IMR-90 (cell line): Measurements from ENCODE around the gene GALNT17. TPM values are rescaled to one million over a fixed set of nuclear protein-coding genes. Genes with fewer than 3 reads are reported as not detected.

Source experiments
- ATAC-seq: fragments of 200-7000 bp; cut with Tn5 transposase; 2 replicates; pipeline ENCODE4 v1.9.1; 2020; ENCODE audit warnings: low read depth, mild to moderate bottlenecking, moderate library complexity
- BruUV-seq: library from RNA; stranded (reverse); fragments of 400-500 nt; replicated peaks from 2 replicates; lab custom pipeline; 2021; lab: Mats Ljungman, UMichigan
- CTCF ChIA-PET: fragments of 300-600 bp; formaldehyde crosslinking; extraction: SDS; loops from one replicate; lab custom pipeline; 2021; ENCODE audit warnings: antibody characterized with exemption; lab: Yijun Ruan, JAX
- POLR2A ChIA-PET: fragments of 300-600 bp; sonication (Branson Sonifier 250); formaldehyde crosslinking; loops from one replicate; lab custom pipeline; 2022; ENCODE audit warnings: antibody characterized with exemption; ENCODE audit not compliant: unreplicated experiment; lab: Charles Lee
- DNase-seq: peaks from one replicate; pipeline ENCODE4 v3.0.0; 2013
- H2AFZ ChIP-seq: replicated peaks from 2 replicates; pipeline ENCODE3; 2013; ENCODE audit warnings: low read length, mild to moderate bottlenecking; ENCODE audit not compliant: poor library complexity
- H2AK5ac ChIP-seq: 2 replicates; pipeline ENCODE4 v1.6.1; 2013; ENCODE audit warnings: low read depth, low read length, inconsistent platforms
- H2AK9ac ChIP-seq: replicated peaks from 2 replicates; pipeline ENCODE3; 2013; ENCODE audit warnings: mild to moderate bottlenecking, low read depth, low read length, moderate library complexity; ENCODE audit not compliant: poor library complexity
- H2BK120ac ChIP-seq: 2 replicates; pipeline ENCODE4 v1.6.1; 2013; ENCODE audit warnings: low read depth, low read length, inconsistent platforms
- H2BK15ac ChIP-seq: 3 replicates; pipeline ENCODE4 v1.6.1; 2013; ENCODE audit warnings: low read depth, low read length, inconsistent platforms
- H2BK20ac ChIP-seq: 2 replicates; pipeline ENCODE4 v1.6.1; 2013; ENCODE audit warnings: low read depth, mild to moderate bottlenecking, inconsistent platforms, low read length, moderate library complexity
- H2BK5ac ChIP-seq: 2 replicates; pipeline ENCODE4 v1.6.1; 2013; ENCODE audit warnings: mild to moderate bottlenecking, low read depth, low read length, inconsistent platforms; ENCODE audit not compliant: poor library complexity, severe bottlenecking
- H3K14ac ChIP-seq: replicated peaks from 2 replicates; pipeline ENCODE4 v1.6.1; 2013; ENCODE audit warnings: low read depth, low read length, inconsistent platforms
- H3K18ac ChIP-seq: 2 replicates; pipeline ENCODE4 v1.6.1; 2013; ENCODE audit warnings: low read depth, low read length, control low read depth
- H3K23ac ChIP-seq: 2 replicates; pipeline ENCODE4 v1.6.1; 2013; ENCODE audit warnings: low read depth, low read length, inconsistent platforms
- H3K27ac ChIP-seq: 2 replicates; pipeline ENCODE4 v1.5.1; 2013; ENCODE audit warnings: mild to moderate bottlenecking, control low read depth, low read length; ENCODE audit not compliant: insufficient read depth
- H3K27me3 ChIP-seq: 2 replicates; pipeline ENCODE4 v1.6.1; 2013; ENCODE audit warnings: low read length; ENCODE audit not compliant: control insufficient read depth, insufficient read depth
- H3K36me3 ChIP-seq: 2 replicates; pipeline ENCODE4 v1.6.1; 2013; ENCODE audit warnings: low read length, mixed read lengths; ENCODE audit not compliant: control insufficient read depth, insufficient read depth
- H3K4ac ChIP-seq: 2 replicates; pipeline ENCODE4 v1.6.1; 2013; ENCODE audit warnings: low read depth, low read length, inconsistent platforms
- H3K4me1 ChIP-seq: 2 replicates; pipeline ENCODE4 v1.6.1; 2013; ENCODE audit warnings: low read length, mixed read lengths; ENCODE audit not compliant: control insufficient read depth, insufficient read depth
- H3K4me2 ChIP-seq: 2 replicates; pipeline ENCODE4 v1.6.1; 2013; ENCODE audit warnings: low read depth, mild to moderate bottlenecking, control low read depth, low read length, moderate library complexity
- H3K4me3 ChIP-seq: 2 replicates; pipeline ENCODE4 v1.5.1; 2013; ENCODE audit warnings: low read depth, mild to moderate bottlenecking, control low read depth, low read length, moderate library complexity; ENCODE audit not compliant: insufficient read depth
- H3K56ac ChIP-seq: 2 replicates; pipeline ENCODE4 v1.6.1; 2013; ENCODE audit warnings: low read length, inconsistent platforms; ENCODE audit not compliant: insufficient read depth; ENCODE audit errors: extremely low read depth
- H3K79me1 ChIP-seq, 2 experiments: 2 replicates each; pipeline ENCODE4 v1.6.1; 2013; ENCODE audit warnings: low read length in 2 of 2, inconsistent platforms in 1 of 2, low read depth in 1 of 2
- H3K9ac ChIP-seq: 2 replicates; pipeline ENCODE4 v1.6.1; 2013; ENCODE audit warnings: low read depth, low read length, control low read depth
- H3K9me1 ChIP-seq: 2 replicates; pipeline ENCODE4 v1.6.1; 2013; ENCODE audit warnings: low read length, inconsistent platforms; ENCODE audit not compliant: insufficient read depth
- H3K9me3 ChIP-seq: 2 replicates; pipeline ENCODE4 v1.6.1; 2013; ENCODE audit warnings: low read length; ENCODE audit not compliant: control insufficient read depth, insufficient read depth
- H4K20me1 ChIP-seq: 2 replicates; pipeline ENCODE4 v1.6.1; 2013; ENCODE audit warnings: low read length, inconsistent platforms; ENCODE audit not compliant: insufficient read depth
- H4K5ac ChIP-seq: 2 replicates; pipeline ENCODE4 v1.6.1; 2013; ENCODE audit warnings: mild to moderate bottlenecking, low read depth, low read length, control low read depth
- H4K8ac ChIP-seq, 2 experiments: 2 replicates each; pipeline ENCODE4 v1.6.1; 2013; ENCODE audit warnings: low read depth in 2 of 2, low read length in 2 of 2, control low read depth in 1 of 2, inconsistent platforms in 1 of 2
- H4K91ac ChIP-seq: 2 replicates; pipeline ENCODE4 v1.6.1; 2013; ENCODE audit warnings: low read depth, low read length, inconsistent platforms; ENCODE audit not compliant: insufficient read depth
- BHLHE40 ChIP-seq: fragments of 150-350 bp; IDR thresholded peaks from 2 replicates; pipeline ENCODE4 v1.6.1; 2016; ENCODE audit warnings: mild to moderate bottlenecking, low read depth, low read length
- CEBPB ChIP-seq: IDR thresholded peaks from 2 replicates; pipeline ENCODE4 v1.6.1; 2012; ENCODE audit warnings: low read depth, low read length, improper control_type of control experiment
- CHD1 ChIP-seq: IDR thresholded peaks from 2 replicates; pipeline ENCODE4 v1.6.1; 2012; ENCODE audit warnings: low read depth, low read length, improper control_type of control experiment
- CTCF ChIP-seq: conservative IDR thresholded peaks from 2 replicates; pipeline ENCODE4 v1.5.1; 2012; ENCODE audit warnings: mild to moderate bottlenecking, low read depth, low read length, improper control_type of control experiment
- ELK1 ChIP-seq: fragments of 150-350 bp; IDR thresholded peaks from 2 replicates; pipeline ENCODE4 v1.6.1; 2016; ENCODE audit warnings: low read depth, mild to moderate bottlenecking, low read length, moderate library complexity, borderline replicate concordance
- FOS ChIP-seq: fragments of 150-350 bp; IDR thresholded peaks from 2 replicates; pipeline ENCODE4 v1.6.1; 2016; ENCODE audit warnings: low read depth, low read length
- MAFK ChIP-seq: IDR thresholded peaks from 2 replicates; pipeline ENCODE4 v1.6.1; 2012; ENCODE audit warnings: low read depth, low read length, improper control_type of control experiment
- MAZ ChIP-seq: IDR thresholded peaks from 2 replicates; pipeline ENCODE4 v1.6.1; 2012; ENCODE audit warnings: low read depth, mild to moderate bottlenecking, low read length, improper control_type of control experiment, moderate library complexity, borderline replicate concordance
- NFE2L2 ChIP-seq: fragments of 150-350 bp; IDR thresholded peaks from 2 replicates; pipeline ENCODE4 v1.6.1; 2016; ENCODE audit warnings: low read depth, mild to moderate bottlenecking, low read length
- POLR2A ChIP-seq: IDR thresholded peaks from 2 replicates; pipeline ENCODE4 v1.6.1; 2012; ENCODE audit warnings: mild to moderate bottlenecking, low read depth, low read length
- RAD21 ChIP-seq: IDR thresholded peaks from 2 replicates; pipeline ENCODE4 v1.6.1; 2012; ENCODE audit warnings: low read length, improper control_type of control experiment
- RCOR1 ChIP-seq: IDR thresholded peaks from 2 replicates; pipeline ENCODE4 v1.6.1; 2012; ENCODE audit warnings: mild to moderate bottlenecking, low read length, improper control_type of control experiment; ENCODE audit not compliant: insufficient replicate concordance
- RFX5 ChIP-seq: IDR thresholded peaks from 2 replicates; pipeline ENCODE4 v1.8.0; 2012; ENCODE audit warnings: low read depth, mild to moderate bottlenecking, low read length, moderate library complexity
- WGBS, 2 experiments: methylation state at CpG; one replicate each; pipeline versions ENCODE4 v1.1.5 to v1.1.7; 2013; ENCODE audit warnings: missing lambda C conversion rate in 2 of 2; ENCODE audit not compliant: insufficient read length in 1 of 2; ENCODE audit errors: extremely low coverage in 2 of 2; 5-methylcytosine and 5-hydroxymethylcytosine counted together
- dilution Hi-C: fragments of 300-500 bp; cut with HindIII; formaldehyde crosslinking; loops from one replicate; pipeline ENCODE4 v1.14.3; 2018; ENCODE audit warnings: low sequenced_read_pairs; ENCODE audit not compliant: unreplicated experiment
- in situ Hi-C: fragments of 300-500 bp; cut with MboI; formaldehyde crosslinking; loops from 3 replicates; pipeline ENCODE4 v1.14.3; 2019; ENCODE audit warnings: low sequenced_read_pairs, inconsistent platforms, mixed read lengths
- intact Hi-C: fragments of 100-400 bp; cut with micrococcal nuclease; formaldehyde crosslinking; loops from 2 replicates; pipeline ENCODE4 v1.10.0; 2022
- polyA plus RNA-seq, 3 experiments: library from polyadenylated mRNA; depleted of rRNA; stranded (reverse); fragments of >200 nt; gene quantifications; 2 replicates each; pipeline ENCODE4 v1.2.3, GENCODE V29; 2012; ENCODE audit warnings: low replicate concordance in 1 of 3
- total RNA-seq: library from RNA; depleted of rRNA; stranded (reverse); fragments of >200 nt; gene quantifications from 2 replicates; pipeline ENCODE4 v1.2.3, GENCODE V29; 2012
- TF ChIP-seq, protein P1 (sequence below): fragments of 150-350 bp; IDR thresholded peaks from 2 replicates; pipeline ENCODE4 v1.6.1; 2017; ENCODE audit warnings: mild to moderate bottlenecking, antibody characterized with exemption, low read length, low read depth

Gene GALNT17
- total and polyA plus RNA-seq, 2 of the 4 experiments (the other 2 are of a cell fraction), result not detected

GRCh38 chr7:71665716-71666115 is 533.8 kb downstream of the GALNT17 start:
- no peaks in the 10 kb centered on the region for H4K20me1 ChIP-seq
- no peaks in the 10 kb centered on the region for H3K9me1 ChIP-seq
- no peak for DNase-seq
- H3K27ac ChIP-seq, result no peak overlapping the region
- no peak overlapping the region for H3K4ac ChIP-seq
- peaks cover 28% of the 10 kb centered on the region for H3K9me3 ChIP-seq
- TF ChIP-seq RAD21 (no peak), NFE2L2 (no peak), CHD1 (no peak), MAFK (no peak), FOS (no peak), RFX5 (no peak), ELK1 (no peak), POLR2A (no peak), RCOR1 (no peak), CTCF (no peak), BHLHE40 (no peak), CEBPB (no peak), MAZ (no peak)
- TF ChIP-seq, protein P1, sequence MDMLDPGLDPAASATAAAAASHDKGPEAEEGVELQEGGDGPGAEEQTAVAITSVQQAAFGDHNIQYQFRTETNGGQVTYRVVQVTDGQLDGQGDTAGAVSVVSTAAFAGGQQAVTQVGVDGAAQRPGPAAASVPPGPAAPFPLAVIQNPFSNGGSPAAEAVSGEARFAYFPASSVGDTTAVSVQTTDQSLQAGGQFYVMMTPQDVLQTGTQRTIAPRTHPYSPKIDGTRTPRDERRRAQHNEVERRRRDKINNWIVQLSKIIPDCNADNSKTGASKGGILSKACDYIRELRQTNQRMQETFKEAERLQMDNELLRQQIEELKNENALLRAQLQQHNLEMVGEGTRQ, result no peak
- no peak overlapping the region for H3K4me2 ChIP-seq
- 60% methylated on average over 1 of the region's 3 CpGs; no CpG with 5 or more reads in 1 of the 2 experiments for WGBS, 2 experiments
- H3K4me3 ChIP-seq, result no peak overlapping the region
- no peak for ATAC-seq
- no peak overlapping the region for H2BK5ac ChIP-seq
- dilution Hi-C loops (no loop called here), in situ Hi-C loops (no loop called here), intact Hi-C loops (no loop called here)
- no peak overlapping the region for H4K91ac ChIP-seq
- ChIA-PET CTCF (no interaction called here), POLR2A (no interaction called here)
- no peak overlapping the region for H2AFZ ChIP-seq
- H3K9ac ChIP-seq, result no peak overlapping the region
- H3K79me1 ChIP-seq, result no peaks in the 10 kb centered on the region
- no peak overlapping the region for H4K8ac ChIP-seq
- H3K14ac ChIP-seq, result no peak overlapping the region
- no TSS peak for BruUV-seq
- H2BK15ac ChIP-seq, result no peak overlapping the region
- H2AK9ac ChIP-seq, result no peak overlapping the region
- no peak overlapping the region for H3K23ac ChIP-seq
- H3K36me3 ChIP-seq, result no peaks in the 10 kb centered on the region
- H2BK120ac ChIP-seq, result no peak overlapping the region
- H3K27me3 ChIP-seq, result no peaks in the 10 kb centered on the region
- no peaks in the 10 kb centered on the region for H3K4me1 ChIP-seq
- H2AK5ac ChIP-seq, result no peak overlapping the region
- no peak overlapping the region for H2BK20ac ChIP-seq
- H4K5ac ChIP-seq, result no peak overlapping the region
- H3K18ac ChIP-seq, result no peak overlapping the region
- H3K56ac ChIP-seq, result no peak overlapping the region
